DOHH2 (cell line): Measurements from ENCODE around the gene ANTXR1.

Experiments
- H3F3A ChIP-seq: fragments of 200-600 bp; sonication (generic), shearing (Covaris generic); 2 replicates; pipeline ENCODE4 v1.6.0; 2016; ENCODE audit warnings: antibody characterized with exemption, mild to moderate bottlenecking; ENCODE audit not compliant: control insufficient read depth, insufficient read depth
- H3K27ac ChIP-seq: fragments of 200-600 bp; sonication (generic); 2 replicates; pipeline ENCODE4 v1.5.1; 2014; ENCODE audit warnings: low read depth, mild to moderate bottlenecking, low read length, moderate library complexity
- H3K27me3 ChIP-seq: fragments of 200-600 bp; sonication (generic); 2 replicates; pipeline ENCODE4 v1.6.1; 2014; ENCODE audit warnings: mild to moderate bottlenecking, low read length, mixed read lengths; ENCODE audit not compliant: control insufficient read depth
- H3K36me3 ChIP-seq: fragments of 200-600 bp; sonication (generic); 2 replicates; pipeline ENCODE4 v1.6.1; 2014; ENCODE audit warnings: mild to moderate bottlenecking, low read length, moderate library complexity, mixed read lengths; ENCODE audit not compliant: control insufficient read depth
- H3K4me1 ChIP-seq: fragments of 200-600 bp; sonication (generic); 2 replicates; pipeline ENCODE4 v1.6.1; 2014; ENCODE audit warnings: mild to moderate bottlenecking, low read length, mixed read lengths; ENCODE audit not compliant: control insufficient read depth
- H3K4me2 ChIP-seq: fragments of 200-600 bp; sonication (generic); 2 replicates; pipeline ENCODE4 v1.6.0; 2014; ENCODE audit warnings: mild to moderate bottlenecking, low read length, moderate library complexity
- H3K4me3 ChIP-seq: fragments of 200-600 bp; sonication (generic); 2 replicates; pipeline ENCODE4 v1.5.1; 2014; ENCODE audit warnings: mild to moderate bottlenecking, low read length, mixed read lengths
- H3K79me2 ChIP-seq: fragments of 200-600 bp; sonication (generic); 2 replicates; pipeline ENCODE4 v1.6.1; 2014; ENCODE audit warnings: mild to moderate bottlenecking, low read length, mixed read lengths; ENCODE audit not compliant: control insufficient read depth
- H3K9me2 ChIP-seq: fragments of 200-600 bp; sonication (generic); replicated peaks from 2 replicates; pipeline ENCODE4 v1.6.1; 2014; ENCODE audit warnings: mild to moderate bottlenecking, low read length, mixed read lengths; ENCODE audit not compliant: control insufficient read depth
- H3K9me3 ChIP-seq: fragments of 200-600 bp; sonication (generic); 2 replicates; pipeline ENCODE4 v1.6.1; 2014; ENCODE audit warnings: antibody characterized with exemption, low read length, mixed read lengths; ENCODE audit not compliant: control insufficient read depth, insufficient read depth
- H4K20me1 ChIP-seq: fragments of 200-600 bp; sonication (generic); 2 replicates; pipeline ENCODE4 v1.6.0; 2014; ENCODE audit warnings: low read depth, mild to moderate bottlenecking, antibody characterized with exemption, low read length, moderate library complexity; ENCODE audit not compliant: control insufficient read depth, insufficient read depth
- CTCF ChIP-seq: fragments of 200-600 bp; sonication (generic); IDR thresholded peaks from one replicate; pipeline ENCODE4 v1.5.1; 2014; ENCODE audit warnings: antibody characterized with exemption, mild to moderate bottlenecking, low read depth, low read length; ENCODE audit not compliant: poor library complexity, severe bottlenecking
- EZH2phosphoT487 ChIP-seq: fragments of 200-600 bp; sonication (generic); IDR thresholded peaks from 2 replicates; pipeline ENCODE4 v1.6.1; 2017; ENCODE audit warnings: borderline replicate concordance, mild to moderate bottlenecking, antibody characterized with exemption, low read length, moderate library complexity, mixed read lengths

ANTXR1 gene

GRCh38 chr2:69026691-69027459, 13.9 kb downstream of the ANTXR1 start:
- Histone ChIP-seq H3K4me1 (no peaks in the 10 kb centered on the region), H4K20me1 (no peaks in the 10 kb centered on the region), H3K79me2 (no peaks in the 10 kb centered on the region), H3K36me3 (no peaks in the 10 kb centered on the region), H3K9me2 (no peaks in the 10 kb centered on the region), H3K9me3 (no peaks in the 10 kb centered on the region), H3K27me3 (peaks cover 15% of the 10 kb centered on the region), H3K4me3 (no peak overlapping the region), H3K4me2 (no peak overlapping the region), H3F3A (no peaks in the 10 kb centered on the region), H3K27ac (no peak overlapping the region)
- no peak for TF ChIP-seq EZH2phosphoT487
- TF ChIP-seq CTCF: no peak

GRCh38 chr2:69030800-69031428, 17.9 kb downstream of the ANTXR1 start:
- H3K79me2 ChIP-seq: no peaks in the 10 kb centered on the region
- H3K4me1 ChIP-seq: no peaks in the 10 kb centered on the region
- TF ChIP-seq EZH2phosphoT487 (no peak), CTCF (no peak)
- peaks cover 14% of the 10 kb centered on the region for H3K27me3 ChIP-seq
- H3K4me2 ChIP-seq: no peak overlapping the region
- H3K4me3 ChIP-seq: no peak overlapping the region
- H3K36me3 ChIP-seq: no peaks in the 10 kb centered on the region
- H3K9me2 ChIP-seq: no peaks in the 10 kb centered on the region
- no peaks in the 10 kb centered on the region for H3K9me3 ChIP-seq
- no peaks in the 10 kb centered on the region for H4K20me1 ChIP-seq
- H3K27ac ChIP-seq: no peak overlapping the region
- H3F3A ChIP-seq: no peaks in the 10 kb centered on the region

- no peak overlapping the region for H3K27ac ChIP-seq
- no peak for TF ChIP-seq EZH2phosphoT487
- no peak for TF ChIP-seq CTCF
- H3K9me3 ChIP-seq: no peaks in the 10 kb centered on the region
- H3K4me3 ChIP-seq: no peak overlapping the region
- H3K79me2 ChIP-seq: no peaks in the 10 kb centered on the region
- H3K9me2 ChIP-seq: no peaks in the 10 kb centered on the region
- no peaks in the 10 kb centered on the region for H4K20me1 ChIP-seq
- peaks cover 14% of the 10 kb centered on the region for H3K27me3 ChIP-seq
- H3F3A ChIP-seq: no peaks in the 10 kb centered on the region
- no peak overlapping the region for H3K4me2 ChIP-seq
- no peaks in the 10 kb centered on the region for H3K4me1 ChIP-seq
- H3K36me3 ChIP-seq: no peaks in the 10 kb centered on the region
Measured at GRCh38 chr2:69031466-69031865, 18.5 kb downstream of the ANTXR1 start.
